OCI-LY7 (cell line): ENCODE data around the gene UBE2E1.

ENCODE experiments used
- EZH2phosphoT487 ChIP-seq: fragments of 200-600 bp; sonication (generic); IDR thresholded peaks from 2 replicates; pipeline ENCODE4 v1.6.1; 2018; ENCODE audit warnings: low read depth, borderline replicate concordance, mild to moderate bottlenecking, mixed run types, antibody characterized with exemption, low read length, moderate library complexity, mixed read lengths
- TF ChIP-seq, protein P1 (sequence below): fragments of 200-600 bp; sonication (generic); conservative IDR thresholded peaks from 2 replicates; pipeline ENCODE4 v1.5.1; 2014; ENCODE audit warnings: mild to moderate bottlenecking, antibody characterized with exemption, low read length, moderate library complexity, mixed read lengths

DNA sequence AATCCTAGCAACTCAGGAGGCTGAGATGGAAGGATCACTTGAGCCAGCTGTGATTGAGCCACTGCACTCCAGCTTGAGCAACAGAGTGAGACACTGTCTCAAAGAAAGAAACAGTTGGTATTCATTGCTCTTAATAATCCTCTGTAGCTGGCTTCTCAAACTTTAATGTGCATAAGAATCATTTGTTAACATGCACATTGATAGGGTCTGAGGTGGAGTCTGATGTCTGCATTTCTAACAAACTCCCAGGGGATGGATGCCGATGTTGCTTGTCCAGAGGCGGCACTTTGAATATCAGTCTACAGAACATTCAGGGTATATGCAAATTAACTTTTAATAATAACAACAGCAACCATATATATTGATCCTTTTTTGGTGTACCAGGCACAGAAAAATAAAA, 71.2 kb downstream of the UBE2E1 start:
- TF ChIP-seq, protein P1, sequence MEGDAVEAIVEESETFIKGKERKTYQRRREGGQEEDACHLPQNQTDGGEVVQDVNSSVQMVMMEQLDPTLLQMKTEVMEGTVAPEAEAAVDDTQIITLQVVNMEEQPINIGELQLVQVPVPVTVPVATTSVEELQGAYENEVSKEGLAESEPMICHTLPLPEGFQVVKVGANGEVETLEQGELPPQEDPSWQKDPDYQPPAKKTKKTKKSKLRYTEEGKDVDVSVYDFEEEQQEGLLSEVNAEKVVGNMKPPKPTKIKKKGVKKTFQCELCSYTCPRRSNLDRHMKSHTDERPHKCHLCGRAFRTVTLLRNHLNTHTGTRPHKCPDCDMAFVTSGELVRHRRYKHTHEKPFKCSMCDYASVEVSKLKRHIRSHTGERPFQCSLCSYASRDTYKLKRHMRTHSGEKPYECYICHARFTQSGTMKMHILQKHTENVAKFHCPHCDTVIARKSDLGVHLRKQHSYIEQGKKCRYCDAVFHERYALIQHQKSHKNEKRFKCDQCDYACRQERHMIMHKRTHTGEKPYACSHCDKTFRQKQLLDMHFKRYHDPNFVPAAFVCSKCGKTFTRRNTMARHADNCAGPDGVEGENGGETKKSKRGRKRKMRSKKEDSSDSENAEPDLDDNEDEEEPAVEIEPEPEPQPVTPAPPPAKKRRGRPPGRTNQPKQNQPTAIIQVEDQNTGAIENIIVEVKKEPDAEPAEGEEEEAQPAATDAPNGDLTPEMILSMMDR: no peak
- TF ChIP-seq EZH2phosphoT487: no peak
